ENCODE results near the gene FARS2. TPM values are rescaled to one million over a fixed set of nuclear protein-coding genes. Genes with fewer than 3 reads are reported as not detected.

The FARS2 gene
- total and polyA plus RNA-seq, 9 of the 15 experiments (the other 6 are each of a cell fraction or from before 2014, with no cell fraction given), result 16.5 to 62.2 (median 27.0) TPM

GRCh38 chr6:5260111-5260620, 1.1 kb upstream of the FARS2 start (continued):
- TF ChIP-seq SIN3A (IDR thresholded peaks at IDR 0.05; ENCODE audit: borderline replicate concordance in 2 of 2, control insufficient read depth in 1 of 2, low read depth in 2 of 2, low read length in 2 of 2) (peak in 1 of 2 experiments; percentile 92; a peak in 1 of 4 replicates), DNMT1 (IDR thresholded peaks at IDR 0.05) (no peak), NONO (IDR thresholded peaks at IDR 0.05; ENCODE audit: low read depth in 2 of 2, low read length in 1 of 2) (peak in 1 of 2 experiments; percentile 83; a peak in 1 of 4 replicates), SMARCE1 (IDR thresholded peaks at IDR 0.05) (peak; percentile 14; the same call in 1 of the 2 replicates), ARID1B (IDR thresholded peaks at IDR 0.05) (no peak), ZNF263 (CRISPR knock-in tag; IDR thresholded peaks at IDR 0.05; ENCODE audit: borderline replicate concordance) (0 out of 2 replicates have a peak, but pooled peaks have one; percentile 29), TOE1 (IDR thresholded peaks at IDR 0.05; ENCODE audit: borderline replicate concordance) (peak; percentile 40; the same call in 1 of the 2 replicates), TOE1 (CRISPR knock-in tag; IDR thresholded peaks at IDR 0.05; ENCODE audit: borderline replicate concordance, low read depth) (no peak), NFATC3 (IDR thresholded peaks at IDR 0.05) (0 out of 2 replicates have a peak, but pooled peaks have one; percentile 40), ZNF589 (CRISPR knock-in tag; IDR thresholded peaks at IDR 0.05; ENCODE audit: low read depth) (0 out of 2 replicates have a peak, but pooled peaks have one; percentile 66), ZNF12 (CRISPR knock-in tag; IDR thresholded peaks at IDR 0.05) (no peak), RCOR1 (IDR thresholded peaks at IDR 0.05; ENCODE audit: borderline replicate concordance in 1 of 2, low read depth in 2 of 2, low read length in 2 of 2) (0 out of 4 replicates have a peak, but pooled peaks of 1 of the 2 experiments have one; percentile 5), ZNF655 (CRISPR knock-in tag; IDR thresholded peaks at IDR 0.05) (no peak), NKRF (IDR thresholded peaks at IDR 0.05; ENCODE audit: borderline replicate concordance) (peak; percentile 75; the same call in 1 of the 2 replicates), NBN (IDR thresholded peaks at IDR 0.05; ENCODE audit: low read depth) (0 out of 2 replicates have a peak, but pooled peaks have one; percentile 16), MEF2D (tag; conservative IDR thresholded peaks at IDR 0.05; ENCODE audit: low read depth) (no peak), KDM5B (IDR thresholded peaks at IDR 0.05; ENCODE audit: insufficient replicate concordance, low read depth, low read length) (peak; percentile 10), ZFP36 (IDR thresholded peaks at IDR 0.05; ENCODE audit: low read depth, low read length, partially characterized antibody) (peak; percentile 7), MAX (CRISPR knock-in tag; IDR thresholded peaks at IDR 0.05) (peak; percentile 57; the same call in 1 of the 2 replicates), ATF1 (CRISPR knock-in tag; IDR thresholded peaks at IDR 0.05) (no peak), ATF1 (tag; IDR thresholded peaks at IDR 0.05) (peak; percentile 39; the same call in 1 of the 2 replicates), CHD1 (IDR thresholded peaks at IDR 0.05; ENCODE audit: low read length) (peak; percentile 36)
